Ectodermal cell (in vitro differentiated cells): Measurements from ENCODE around the gene HDDC2. TPM values are rescaled to one million over a fixed set of nuclear protein-coding genes. Genes with fewer than 3 reads are reported as not detected.

ENCODE experiments used
- H3K27ac ChIP-seq: 2 replicates; pipeline ENCODE4 v1.7.0; 2013; ENCODE audit warnings: mild to moderate bottlenecking, low read depth, low read length; ENCODE audit not compliant: insufficient read depth, poor library complexity, severe bottlenecking
- H3K27me3 ChIP-seq: 2 replicates; pipeline ENCODE4 v1.7.0; 2013; ENCODE audit warnings: mild to moderate bottlenecking, low read length; ENCODE audit not compliant: insufficient read depth, control insufficient read depth, poor library complexity, severe bottlenecking
- H3K36me3 ChIP-seq: one replicate; pipeline ENCODE4 v1.7.0; 2013; ENCODE audit warnings: low read length; ENCODE audit not compliant: control insufficient read depth, insufficient read depth
- H3K4me1 ChIP-seq: one replicate; pipeline ENCODE4 v1.7.0; 2013; ENCODE audit warnings: low read length; ENCODE audit not compliant: control insufficient read depth, insufficient read depth
- H3K4me3 ChIP-seq: 2 replicates; pipeline ENCODE4 v1.7.0; 2013; ENCODE audit warnings: low read depth, low read length, control low read depth; ENCODE audit not compliant: insufficient read depth
- H3K9me3 ChIP-seq: 2 replicates; pipeline ENCODE4 v1.7.0; 2013; ENCODE audit warnings: mild to moderate bottlenecking, low read length, moderate library complexity; ENCODE audit not compliant: control insufficient read depth
- WGBS, 2 experiments: methylation state at CpG; one replicate each; pipeline ENCODE4 v1.1.7; 2013; ENCODE audit warnings: missing lambda C conversion rate in 2 of 2; 5-methylcytosine and 5-hydroxymethylcytosine counted together
- polyA plus RNA-seq, 4 experiments: library from polyadenylated mRNA; stranded (reverse); fragments of 50-300 nt; gene quantifications; one replicate each; pipeline ENCODE4 v1.2.3, GENCODE V29; 2013

Gene HDDC2
- 97.2 TPM for polyA plus RNA-seq (2013, experiment 1 of 4)
- polyA plus RNA-seq (2013, experiment 2 of 4): 90.6 TPM
- polyA plus RNA-seq (2013, experiment 3 of 4): 117 TPM
- polyA plus RNA-seq (2013, experiment 4 of 4): 123 TPM

GRCh38 chr6:125301435-125302391, at the start of gene HDDC2:
Gene HDDC2, minus strand, starts transcription at chr6:125301967. Its CDS starts 35 bp downstream, at chr6:125301932.
- WGBS, 2 experiments: 6% methylated on average over 67 of the region's 67 CpGs
- Histone ChIP-seq H3K9me3 (no peaks in the 10 kb centered on the region), H3K27ac (peak within 1 kb of the TSS; percentile 56), H3K27me3 (no peaks in the 10 kb centered on the region), H3K4me3 (peak within 1 kb of the TSS; percentile 70), H3K4me1 (peaks cover 8% of the 10 kb centered on the region), H3K36me3 (peaks cover 8% of the 10 kb centered on the region)

GRCh38 chr6:125346926-125347563, 45.3 kb upstream of the HDDC2 start:
- Histone ChIP-seq H3K36me3 (no peaks in the 10 kb centered on the region), H3K9me3 (no peaks in the 10 kb centered on the region), H3K4me3 (no peak overlapping the region), H3K27me3 (no peaks in the 10 kb centered on the region), H3K4me1 (peaks cover 8% of the 10 kb centered on the region), H3K27ac (no peak overlapping the region)
- WGBS, 2 experiments: 92 to 98% methylated on average over 5 to 8 of the region's 11 CpGs

GRCh38 chr6:125346201-125346925, 44.6 kb upstream of the HDDC2 start:
- peaks cover 8% of the 10 kb centered on the region for H3K4me1 ChIP-seq
- 79 to 84% methylated on average over 9 to 11 of the region's 11 CpGs for WGBS, 2 experiments
- no peaks in the 10 kb centered on the region for H3K27me3 ChIP-seq
- no peak overlapping the region for H3K27ac ChIP-seq
- H3K4me3 ChIP-seq: no peak overlapping the region
- no peaks in the 10 kb centered on the region for H3K9me3 ChIP-seq
- no peaks in the 10 kb centered on the region for H3K36me3 ChIP-seq

- no peak overlapping the region for H3K27ac ChIP-seq
- H3K4me3 ChIP-seq: no peak overlapping the region
- peaks cover 7% of the 10 kb centered on the region for H3K4me1 ChIP-seq
- H3K27me3 ChIP-seq: no peaks in the 10 kb centered on the region
- 64 to 66% methylated on average over 2 of the region's 2 CpGs for WGBS, 2 experiments
- no peaks in the 10 kb centered on the region for H3K9me3 ChIP-seq
- no peaks in the 10 kb centered on the region for H3K36me3 ChIP-seq
These were observed 39.7 kb upstream of the HDDC2 start for GRCh38 chr6:125341460-125341859.

GRCh38 chr6:125340991-125341390, 39.2 kb upstream of the HDDC2 start:
- no peaks in the 10 kb centered on the region for H3K27me3 ChIP-seq
- 96% methylated on average over 2 of the region's 2 CpGs for WGBS, 2 experiments
- peaks cover 3% of the 10 kb centered on the region for H3K4me1 ChIP-seq
- H3K27ac ChIP-seq: no peak overlapping the region
- no peaks in the 10 kb centered on the region for H3K36me3 ChIP-seq
- no peak overlapping the region for H3K4me3 ChIP-seq
- no peaks in the 10 kb centered on the region for H3K9me3 ChIP-seq

- WGBS, 2 experiments: 92 to 97% methylated on average over 3 of the region's 3 CpGs
- no peaks in the 10 kb centered on the region for H3K4me1 ChIP-seq
- H3K27me3 ChIP-seq: no peaks in the 10 kb centered on the region
- H3K9me3 ChIP-seq: no peaks in the 10 kb centered on the region
- no peak overlapping the region for H3K4me3 ChIP-seq
- no peaks in the 10 kb centered on the region for H3K36me3 ChIP-seq
- no peak overlapping the region for H3K27ac ChIP-seq
These were observed 38.5 kb upstream of the HDDC2 start for GRCh38 chr6:125340175-125340835.

GRCh38 chr6:125339653-125340052, 37.9 kb upstream of the HDDC2 start:
- 87 to 100% methylated on average over 1 of the region's 1 CpG for WGBS, 2 experiments
- Histone ChIP-seq H3K36me3 (no peaks in the 10 kb centered on the region), H3K27ac (no peak overlapping the region), H3K9me3 (no peaks in the 10 kb centered on the region), H3K4me1 (no peaks in the 10 kb centered on the region), H3K4me3 (no peak overlapping the region), H3K27me3 (no peaks in the 10 kb centered on the region)

- no peaks in the 10 kb centered on the region for H3K9me3 ChIP-seq
- H3K4me1 ChIP-seq: no peaks in the 10 kb centered on the region
- no peaks in the 10 kb centered on the region for H3K36me3 ChIP-seq
- H3K4me3 ChIP-seq: no peak overlapping the region
- no peak overlapping the region for H3K27ac ChIP-seq
- no peaks in the 10 kb centered on the region for H3K27me3 ChIP-seq
These were observed 36.6 kb upstream of the HDDC2 start for GRCh38 chr6:125338381-125338780.

GRCh38 chr6:125337706-125338105, 35.9 kb upstream of the HDDC2 start:
- H3K36me3 ChIP-seq: no peaks in the 10 kb centered on the region
- H3K4me3 ChIP-seq: no peak overlapping the region
- WGBS, 2 experiments: 79 to 84% methylated on average over 6 of the region's 6 CpGs
- H3K27ac ChIP-seq: no peak overlapping the region
- no peaks in the 10 kb centered on the region for H3K4me1 ChIP-seq
- H3K9me3 ChIP-seq: no peaks in the 10 kb centered on the region
- H3K27me3 ChIP-seq: no peaks in the 10 kb centered on the region
